ENCODE data around the gene CFAP100.

CFAP100 gene

GRCh38 chr3:126475413-126476114 is 80.9 kb downstream of the CFAP100 start, which contains the start of gene ZXDC:
TSS of gene ZXDC (minus strand) at chr3:126475891. CDS start at chr3:126475865, 26 bp downstream.
- TF ChIP-seq GATA3 (IDR thresholded peaks at IDR 0.05; ENCODE audit: low read depth, low read length), result no peak
- no peak for TF ChIP-seq GATA2 (IDR thresholded peaks at IDR 0.05; ENCODE audit: low read depth, low read length)

- TF ChIP-seq GATA2 (IDR thresholded peaks at IDR 0.05; ENCODE audit: low read depth, low read length), result no peak
- TF ChIP-seq GATA3 (IDR thresholded peaks at IDR 0.05; ENCODE audit: low read depth, low read length), result no peak
Measured at GRCh38 chr3:126476166-126477060, 81.7 kb downstream of the CFAP100 start.

- no peak for TF ChIP-seq GATA3 (IDR thresholded peaks at IDR 0.05; ENCODE audit: low read depth, low read length)
- no peak for TF ChIP-seq GATA2 (IDR thresholded peaks at IDR 0.05; ENCODE audit: low read depth, low read length)
Measured at GRCh38 chr3:126477061-126477380, 82.3 kb downstream of the CFAP100 start.

GRCh38 chr3:126478581-126479310 is 84.0 kb downstream of the CFAP100 start:
- TF ChIP-seq GATA2 (IDR thresholded peaks at IDR 0.05; ENCODE audit: low read depth, low read length), result no peak
- no peak for TF ChIP-seq GATA3 (IDR thresholded peaks at IDR 0.05; ENCODE audit: low read depth, low read length)

- TF ChIP-seq GATA2 (IDR thresholded peaks at IDR 0.05; ENCODE audit: low read depth, low read length), result no peak
- TF ChIP-seq GATA3 (IDR thresholded peaks at IDR 0.05; ENCODE audit: low read depth, low read length), result no peak
Measured at GRCh38 chr3:126479642-126480041, 84.9 kb downstream of the CFAP100 start.

- TF ChIP-seq GATA3 (IDR thresholded peaks at IDR 0.05; ENCODE audit: low read depth, low read length) (no peak), GATA2 (IDR thresholded peaks at IDR 0.05; ENCODE audit: low read depth, low read length) (no peak)
Measured at GRCh38 chr3:126480206-126480605, 85.5 kb downstream of the CFAP100 start.

- TF ChIP-seq GATA2 (IDR thresholded peaks at IDR 0.05; ENCODE audit: low read depth, low read length), result no peak
- no peak for TF ChIP-seq GATA3 (IDR thresholded peaks at IDR 0.05; ENCODE audit: low read depth, low read length)
Measured at GRCh38 chr3:126480861-126481260, 86.2 kb downstream of the CFAP100 start.

- TF ChIP-seq GATA3 (IDR thresholded peaks at IDR 0.05; ENCODE audit: low read depth, low read length), result no peak
- TF ChIP-seq GATA2 (IDR thresholded peaks at IDR 0.05; ENCODE audit: low read depth, low read length), result no peak
Measured at GRCh38 chr3:126481808-126482502, 87.2 kb downstream of the CFAP100 start.

- TF ChIP-seq GATA3 (IDR thresholded peaks at IDR 0.05; ENCODE audit: low read depth, low read length), result no peak
- no peak for TF ChIP-seq GATA2 (IDR thresholded peaks at IDR 0.05; ENCODE audit: low read depth, low read length)
Measured at GRCh38 chr3:126482503-126483255, 88.0 kb downstream of the CFAP100 start.

- no peak for TF ChIP-seq GATA3 (IDR thresholded peaks at IDR 0.05; ENCODE audit: low read depth, low read length)
- TF ChIP-seq GATA2 (IDR thresholded peaks at IDR 0.05; ENCODE audit: low read depth, low read length), result no peak
Measured at GRCh38 chr3:126483321-126483761, 88.6 kb downstream of the CFAP100 start.

- TF ChIP-seq GATA2 (IDR thresholded peaks at IDR 0.05; ENCODE audit: low read depth, low read length) (no peak), GATA3 (IDR thresholded peaks at IDR 0.05; ENCODE audit: low read depth, low read length) (no peak)
Measured at GRCh38 chr3:126484148-126484547, 89.4 kb downstream of the CFAP100 start.

- TF ChIP-seq GATA2 (IDR thresholded peaks at IDR 0.05; ENCODE audit: low read depth, low read length), result no peak
- TF ChIP-seq GATA3 (IDR thresholded peaks at IDR 0.05; ENCODE audit: low read depth, low read length), result no peak
Measured at GRCh38 chr3:126484662-126485061, 90.0 kb downstream of the CFAP100 start.
